A549 treated with Hydrocortisone at 1 μM for 4 hours (cell line): ENCODE results near the gene SLC26A6. TPM values are rescaled to one million over a fixed set of nuclear protein-coding genes. Genes with fewer than 3 reads are reported as not detected.

Experiments
- total RNA-seq: library from RNA; stranded (reverse); fragments of 200-300 nt; extraction: Qiagen RNA extraction; gene quantifications from 5 replicates; pipeline ENCODE4 v1.2.3, GENCODE V29; 2022

Gene SLC26A6
- total RNA-seq = 14.6 to 16.8 TPM (median 15.2 TPM) in 5 replicates

DNA sequence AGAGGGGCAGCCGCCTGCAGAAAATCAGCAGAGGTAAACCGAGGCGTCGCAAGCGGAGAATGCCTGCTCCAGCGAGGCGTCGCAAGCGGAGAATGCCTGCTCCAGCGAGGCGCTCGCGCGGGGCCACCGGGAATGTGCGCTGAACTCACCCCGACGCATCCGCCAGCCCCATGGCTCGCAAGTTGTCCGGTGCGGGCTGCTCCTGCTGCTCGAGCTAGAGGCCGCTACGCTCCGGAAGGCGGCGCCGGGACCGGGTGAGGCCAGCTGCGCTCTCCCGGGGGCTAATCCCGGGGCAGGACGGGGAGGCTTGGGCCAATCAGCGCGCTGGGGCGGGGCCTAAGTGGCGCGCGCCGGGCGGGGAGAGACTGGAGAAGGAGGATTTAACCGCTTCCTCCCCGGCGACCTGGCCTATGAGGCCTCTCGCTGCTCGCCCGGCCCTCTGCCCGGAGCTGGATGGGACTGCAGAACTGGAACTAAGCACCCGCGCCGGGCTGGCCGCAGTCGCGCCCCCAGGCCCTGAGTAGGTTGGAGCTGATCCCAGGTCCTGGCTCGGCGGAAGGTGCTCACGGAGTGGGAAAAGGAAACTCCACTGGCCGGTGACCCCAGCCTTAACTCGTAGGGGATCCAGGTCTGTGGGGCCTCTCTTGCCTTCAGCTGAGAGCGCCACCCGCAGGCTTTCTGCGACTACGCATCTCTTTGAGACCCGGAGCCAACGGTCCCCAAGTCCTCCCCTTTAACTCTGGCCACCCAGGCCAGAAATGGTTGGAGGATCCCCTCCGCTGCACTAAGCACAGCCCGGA, at the start of gene SLC26A6:
SLC26A6 (minus strand) TSS at position 240 of the 800 bp plus-strand sequence; CDS start at position 172, 68 bp downstream.

DNA sequence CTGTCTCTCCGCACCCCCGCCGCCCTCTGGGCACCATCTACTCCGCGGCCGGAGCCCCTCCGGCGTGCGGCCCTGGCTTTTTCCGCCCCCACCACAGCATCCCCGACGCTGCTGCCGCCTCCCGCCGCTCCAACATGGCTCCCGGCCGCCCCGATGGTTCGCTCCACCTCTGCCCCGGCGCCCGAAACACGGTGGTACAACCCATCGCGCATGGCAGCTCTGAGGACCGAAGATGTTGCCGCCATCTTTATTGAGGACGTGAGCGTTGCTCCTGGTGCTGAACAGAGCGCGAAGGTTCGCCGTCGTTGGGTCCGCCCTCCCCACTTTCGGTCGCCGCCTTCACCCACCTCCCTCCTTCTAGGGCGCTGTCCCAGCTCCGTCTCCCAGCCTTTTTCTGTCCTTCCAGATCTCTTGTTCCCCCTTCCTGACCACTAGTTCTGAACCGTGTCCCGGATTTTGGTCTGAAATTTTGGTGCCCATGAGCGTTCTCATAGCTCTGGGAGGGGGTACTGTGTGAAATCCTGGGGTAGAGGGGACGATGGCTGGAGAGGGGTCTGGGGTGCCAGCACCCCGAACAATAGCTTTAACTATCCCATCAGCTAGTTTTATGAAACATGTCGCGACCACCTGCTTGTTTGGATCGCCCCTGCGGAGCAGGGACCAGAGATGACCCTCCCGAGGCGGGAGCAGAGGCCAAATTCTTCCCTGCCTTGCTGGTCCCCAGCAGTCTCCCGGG, 27.7 kb upstream of the SLC26A6 start, which contains the start of gene CELSR3:
CELSR3 (minus strand) TSS at position 134 of the 736 bp plus-strand sequence. CDS start 252 bp downstream, outside the sequence.

GRCh38 chr3:48621461-48621869, 13.8 kb downstream of the SLC26A6 start, which contains the start of gene TMEM89:
Gene TMEM89 (minus strand): TSS chr3:48621769. CDS start chr3:48621756, 13 bp downstream.

DNA sequence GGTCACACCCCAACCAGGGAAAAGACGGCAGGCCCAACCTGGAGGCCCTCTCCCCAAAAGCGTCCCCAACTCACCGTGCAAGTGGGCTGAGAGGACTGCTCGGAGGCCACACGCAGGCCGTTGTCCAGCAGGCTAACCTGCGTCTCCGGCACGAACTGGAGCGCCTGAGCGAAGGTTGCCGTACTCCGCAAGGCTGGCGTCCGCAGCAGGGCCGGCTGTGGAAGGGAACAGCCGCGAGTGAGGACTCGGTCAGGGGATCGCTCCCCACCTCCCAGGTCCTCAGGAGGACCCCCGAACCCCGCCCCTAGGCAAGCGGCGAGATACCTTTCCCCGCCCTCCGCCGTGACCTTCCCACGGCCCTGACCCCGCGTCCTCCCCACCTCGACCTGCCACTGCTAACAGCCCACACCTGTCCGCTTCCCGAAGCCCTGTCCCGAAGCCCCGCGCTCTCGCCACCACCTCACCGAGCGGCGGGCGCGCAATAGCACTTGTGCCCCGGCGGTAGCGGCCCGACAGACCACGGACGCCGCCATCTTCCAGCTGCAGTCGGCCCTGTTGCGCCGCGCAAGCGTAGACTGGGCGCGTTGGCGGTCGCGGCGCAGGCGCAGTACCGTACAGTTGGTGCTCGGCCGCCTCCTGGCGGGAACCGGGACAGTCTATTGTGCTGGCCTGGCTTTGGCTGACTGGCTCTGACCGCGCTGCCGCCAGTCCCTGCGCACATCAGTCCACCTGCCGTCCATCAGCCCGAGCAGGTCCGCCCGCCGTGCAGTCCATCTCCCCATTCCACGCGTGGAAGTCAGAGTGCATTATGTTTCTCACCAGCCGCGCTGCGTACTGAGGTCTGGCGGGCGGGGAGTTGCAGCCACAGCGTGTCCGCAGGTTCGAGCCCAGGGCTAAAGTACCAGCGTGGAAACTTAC, 25.9 kb downstream of the SLC26A6 start, which contains the start of gene UQCRC1:
UQCRC1 (minus strand) TSS at position 559 of the 918 bp plus-strand sequence; CDS start at position 533, 26 bp downstream.

DNA sequence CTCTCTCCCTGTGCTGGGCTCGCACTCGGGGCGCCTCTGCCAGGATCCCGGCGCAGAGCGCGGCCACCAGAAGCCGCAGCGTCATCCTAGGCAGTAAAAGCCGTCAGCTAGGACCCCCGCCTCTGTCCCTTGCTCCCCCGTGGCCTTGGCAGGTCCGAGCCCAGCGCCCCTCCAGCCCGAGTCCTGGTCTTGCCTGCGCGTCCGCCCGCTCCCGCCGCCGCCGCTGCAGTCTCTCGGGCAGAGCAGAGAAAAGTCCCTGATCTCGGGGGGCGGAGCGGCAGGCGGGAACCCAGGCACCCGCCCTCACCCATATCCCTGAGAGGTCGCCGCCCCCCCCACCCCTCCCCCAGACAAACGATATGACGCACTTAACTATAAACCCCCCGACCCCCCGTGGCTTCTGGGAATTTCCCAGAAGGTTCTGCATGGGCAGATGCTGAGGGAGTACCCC, 40.2 kb downstream of the SLC26A6 start, which contains the start of gene COL7A1:
COL7A1 (minus strand) TSS at position 255 of the 451 bp plus-strand sequence; CDS start at position 85, 170 bp downstream.

Other genes with a start within 250 kb of the SLC26A6 start
- 15.3 to 19.1 TPM (median 16.0 TPM) in 5 replicates for gene PLXNB1, start 205.4 kb downstream of the SLC26A6 start, total RNA-seq
- 24.4 to 29.5 TPM (median 27.7 TPM) in 5 replicates for gene CCDC51, start 195.3 kb downstream of the SLC26A6 start, total RNA-seq
- 258 to 318 TPM (median 277 TPM) in 5 replicates for gene TMA7, start 195.2 kb downstream of the SLC26A6 start, total RNA-seq
- gene ATRIP, start 188.7 kb downstream of the SLC26A6 start, total RNA-seq = 8.6 to 10.4 TPM (median 9.2 TPM) in 5 replicates
- 104 to 131 TPM (median 126 TPM) in 5 replicates for gene SHISA5, start 131.3 kb downstream of the SLC26A6 start, total RNA-seq
- gene PFKFB4, start 78.7 kb downstream of the SLC26A6 start, total RNA-seq = 10.6 to 13.9 TPM (median 12.6 TPM) in 5 replicates
- gene UCN2, start 71.7 kb downstream of the SLC26A6 start, total RNA-seq = 6.8 to 8.3 TPM (median 7.9 TPM) in 5 replicates
- 130 to 168 TPM (median 149 TPM) in 5 replicates for gene COL7A1, start 40.1 kb downstream of the SLC26A6 start, total RNA-seq
- gene UQCRC1, start 25.8 kb downstream of the SLC26A6 start, total RNA-seq = 167 to 233 TPM (median 172 TPM) in 5 replicates
- gene TMEM89, start 13.7 kb downstream of the SLC26A6 start, total RNA-seq = 0.21 to 0.23 TPM in 2 of 5 replicates, not detected in the others
- 3.7 to 4.5 TPM (median 4.3 TPM) in 5 replicates for gene CELSR3, start 27.4 kb upstream of the SLC26A6 start, total RNA-seq
- 8.0 to 11.4 TPM (median 9.5 TPM) in 5 replicates for gene NCKIPSD, start 50.5 kb upstream of the SLC26A6 start, total RNA-seq
- 48.8 to 54.4 TPM (median 52.6 TPM) in 5 replicates for gene IP6K2, start 81.8 kb upstream of the SLC26A6 start, total RNA-seq
- gene PRKAR2A, start 212.4 kb upstream of the SLC26A6 start, total RNA-seq = 15.6 to 21.7 TPM (median 19.1 TPM) in 5 replicates